HFFc6 (cell line): ENCODE data around the gene SHB. TPM values are rescaled to one million over a fixed set of nuclear protein-coding genes. Genes with fewer than 3 reads are reported as not detected.

ENCODE experiments used
- DNase-seq: peaks from one replicate; pipeline ENCODE4 v3.0.0-alpha.2; 2018
- H3K27ac Mint-ChIP-seq: 2 replicates; pipeline ENCODE4 v1.8.0; 2020; ENCODE audit warnings: mild to moderate bottlenecking, mixed read lengths
- H3K27me3 Mint-ChIP-seq: 2 replicates; pipeline ENCODE4 v1.8.0; 2021; ENCODE audit warnings: mild to moderate bottlenecking, moderate library complexity, mixed read lengths; ENCODE audit not compliant: insufficient read depth
- H3K36me3 Mint-ChIP-seq: 2 replicates; pipeline ENCODE4 v1.8.0; 2021; ENCODE audit warnings: low read depth, mixed read lengths
- H3K4me1 Mint-ChIP-seq: 2 replicates; pipeline ENCODE4 v1.8.0; 2020; ENCODE audit warnings: low read depth, mixed read lengths
- H3K4me3 Mint-ChIP-seq: 2 replicates; pipeline ENCODE4 v1.8.0; 2020; ENCODE audit warnings: mild to moderate bottlenecking, moderate library complexity, mixed read lengths
- H3K9me3 Mint-ChIP-seq: 2 replicates; pipeline ENCODE4 v1.8.0; 2020; ENCODE audit warnings: mild to moderate bottlenecking, mixed read lengths
- CTCF ChIP-seq: fragments of 200-600 bp; sonication (generic); IDR thresholded peaks from 2 replicates; pipeline ENCODE4 v1.5.0; 2021; ENCODE audit warnings: antibody characterized with exemption, mild to moderate bottlenecking
- long read RNA-seq: library from polyadenylated mRNA; unstranded; transcript quantifications from one replicate; pipeline ENCODE4 v2.0.0, GENCODE V29; 2019
- total RNA-seq, 6 experiments: library from RNA; stranded (reverse); fragmentation: NEBNext Ultra II Directional; extraction: Animal tissue kit (Norgen Biotek cat#: 25700); gene quantifications; 2 replicates in 1 of 6; 3 replicates in 5 of 6; pipeline ENCODE4 v1.2.3, GENCODE V29; 2021

SHB gene
- total RNA-seq: 10 to 100 TPM; 26.8 to 29.8 (median 28.6) TPM
- long read RNA-seq, partial matches to known transcripts: 2 of 3 reads
- long read RNA-seq, other reads (novel, unspliced or antisense): 1 of 3 reads

- peak within 1 kb of the TSS; percentile 38; the same call in 1 of the 2 replicates for H3K27ac Mint-ChIP-seq
- H3K4me3 Mint-ChIP-seq: peak within 1 kb of the TSS; percentile 95
These were observed at the start of gene SHB for GRCh38 chr9:38068701-38069628. Gene SHB (minus strand): TSS chr9:38069227. CDS start chr9:38068645, 582 bp downstream.

GRCh38 chr9:38117651-38118050 is 48.6 kb upstream of the SHB start:
- H3K27ac Mint-ChIP-seq: no peak overlapping the region
- no peak overlapping the region for H3K4me3 Mint-ChIP-seq
- no peak for DNase-seq
- peaks cover 57% of the 10 kb centered on the region for H3K27me3 Mint-ChIP-seq
- TF ChIP-seq CTCF: no peak
- no peaks in the 10 kb centered on the region for H3K36me3 Mint-ChIP-seq
- no peaks in the 10 kb centered on the region for H3K9me3 Mint-ChIP-seq
- no peaks in the 10 kb centered on the region for H3K4me1 Mint-ChIP-seq

More at GRCh38 chr9:38068701-38069628, at the start of gene SHB:
- peaks cover 18% of the 10 kb centered on the region for H3K36me3 Mint-ChIP-seq
- TF ChIP-seq CTCF: peak; percentile 68
- no peaks in the 10 kb centered on the region for H3K27me3 Mint-ChIP-seq
- H3K4me1 Mint-ChIP-seq: peaks cover 45% of the 10 kb centered on the region
- H3K9me3 Mint-ChIP-seq: no peaks in the 10 kb centered on the region
- peak; percentile 27 for DNase-seq

- H3K27ac Mint-ChIP-seq: no peak overlapping the region
- no peaks in the 10 kb centered on the region for H3K36me3 Mint-ChIP-seq
- H3K9me3 Mint-ChIP-seq: peaks cover 12% of the 10 kb centered on the region
- no peak for TF ChIP-seq CTCF
- peaks cover 65% of the 10 kb centered on the region for H3K27me3 Mint-ChIP-seq
- H3K4me1 Mint-ChIP-seq: no peaks in the 10 kb centered on the region
- no peak overlapping the region for H3K4me3 Mint-ChIP-seq
- no peak for DNase-seq
These were observed 45.9 kb upstream of the SHB start for GRCh38 chr9:38114905-38115304.

- no peaks in the 10 kb centered on the region for H3K4me1 Mint-ChIP-seq
- H3K36me3 Mint-ChIP-seq: no peaks in the 10 kb centered on the region
- peaks cover 65% of the 10 kb centered on the region for H3K27me3 Mint-ChIP-seq
- no peak for TF ChIP-seq CTCF
- no peak overlapping the region for H3K4me3 Mint-ChIP-seq
- peaks cover 12% of the 10 kb centered on the region for H3K9me3 Mint-ChIP-seq
- H3K27ac Mint-ChIP-seq: no peak overlapping the region
- DNase-seq: no peak
These were observed 43.4 kb upstream of the SHB start for GRCh38 chr9:38112456-38112855.

- DNase-seq: no peak
- TF ChIP-seq CTCF: no peak
These were observed 43.0 kb upstream of the SHB start for GRCh38 chr9:38112049-38112448.

More at GRCh38 chr9:38112049-38112448, 43.0 kb upstream of the SHB start:
- no peak overlapping the region for H3K27ac Mint-ChIP-seq
- peaks cover 12% of the 10 kb centered on the region for H3K9me3 Mint-ChIP-seq
- H3K4me3 Mint-ChIP-seq: no peak overlapping the region
- peaks cover 64% of the 10 kb centered on the region for H3K27me3 Mint-ChIP-seq
- H3K4me1 Mint-ChIP-seq: no peaks in the 10 kb centered on the region
- H3K36me3 Mint-ChIP-seq: no peaks in the 10 kb centered on the region
